ENCODE data around the gene EGFLAM. TPM values are rescaled to one million over a fixed set of nuclear protein-coding genes. Genes with fewer than 3 reads are reported as not detected.

Gene EGFLAM
- total and polyA plus RNA-seq, 2 donors (not counting 1 experiment from before 2014, with no cell fraction given) = 0.33 to 20.0 TPM

DNA sequence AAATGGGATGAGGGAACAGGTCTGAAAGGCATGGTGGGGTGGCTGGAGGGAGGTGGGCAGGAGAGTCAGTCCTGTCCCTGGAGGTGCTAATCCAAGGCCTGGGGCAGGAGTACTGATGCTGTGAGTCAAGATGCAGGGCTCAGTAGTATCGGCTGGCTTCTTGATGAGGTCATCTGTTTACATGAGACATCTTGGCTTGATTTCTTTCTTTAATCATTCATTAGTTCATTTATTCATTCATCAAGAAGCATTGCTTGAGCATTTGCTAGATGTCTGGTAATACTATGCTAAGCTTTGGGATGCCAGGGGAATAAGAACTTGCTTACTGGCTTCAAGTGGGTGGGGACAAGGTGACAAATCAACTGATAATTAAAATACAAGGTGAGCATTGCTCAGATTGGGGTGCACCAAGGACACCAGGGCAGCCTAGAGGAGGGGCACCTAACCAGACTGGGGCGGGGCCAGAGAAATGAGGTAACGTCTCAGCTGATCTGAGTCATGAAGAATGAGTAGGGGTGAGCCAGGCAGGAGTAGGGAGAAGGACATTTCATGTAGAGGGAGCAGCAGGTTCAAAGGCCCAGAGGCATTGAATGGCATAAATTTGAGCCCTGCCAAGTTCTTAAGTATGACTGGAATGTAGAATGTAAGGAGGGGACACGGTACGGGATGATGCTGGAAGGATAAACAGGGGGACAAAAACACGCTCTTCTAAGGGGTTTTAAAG is 88.8 kb downstream of the EGFLAM start:
- no peaks in the 10 kb centered on the region for H3K4me1 ChIP-seq (ENCODE audit: control insufficient read depth, extremely low read depth, insufficient read depth, low read length)
- H2AFZ ChIP-seq (ENCODE audit: low read length) = no peak overlapping the region
- no peak overlapping the region for H3K4me2 ChIP-seq (ENCODE audit: extremely low read depth, insufficient read depth, low read length)
- H3K36me3 ChIP-seq (ENCODE audit: control insufficient read depth, insufficient read depth, low read length) = no peaks in the 10 kb centered on the region
- peaks cover 5% of the 10 kb centered on the region for H3K27me3 ChIP-seq (ENCODE audit: control insufficient read depth, insufficient read depth, low read length)
- no peaks in the 10 kb centered on the region for H3K9me3 ChIP-seq (ENCODE audit: control insufficient read depth, insufficient read depth, low read depth, low read length)
- no peak overlapping the region for H3K4me3 ChIP-seq (replicated peaks in 1 of 4; ENCODE audit: control extremely low read depth in 1 of 4, insufficient read depth in 1 of 4, low read depth in 3 of 4, low read length in 4 of 4)
- no peaks in the 10 kb centered on the region for H3K79me2 ChIP-seq (ENCODE audit: control insufficient read depth, insufficient read depth, low read length)
- H3K27ac ChIP-seq (ENCODE audit: insufficient read depth, low read length) = no peak overlapping the region
- TF ChIP-seq, protein P1, sequence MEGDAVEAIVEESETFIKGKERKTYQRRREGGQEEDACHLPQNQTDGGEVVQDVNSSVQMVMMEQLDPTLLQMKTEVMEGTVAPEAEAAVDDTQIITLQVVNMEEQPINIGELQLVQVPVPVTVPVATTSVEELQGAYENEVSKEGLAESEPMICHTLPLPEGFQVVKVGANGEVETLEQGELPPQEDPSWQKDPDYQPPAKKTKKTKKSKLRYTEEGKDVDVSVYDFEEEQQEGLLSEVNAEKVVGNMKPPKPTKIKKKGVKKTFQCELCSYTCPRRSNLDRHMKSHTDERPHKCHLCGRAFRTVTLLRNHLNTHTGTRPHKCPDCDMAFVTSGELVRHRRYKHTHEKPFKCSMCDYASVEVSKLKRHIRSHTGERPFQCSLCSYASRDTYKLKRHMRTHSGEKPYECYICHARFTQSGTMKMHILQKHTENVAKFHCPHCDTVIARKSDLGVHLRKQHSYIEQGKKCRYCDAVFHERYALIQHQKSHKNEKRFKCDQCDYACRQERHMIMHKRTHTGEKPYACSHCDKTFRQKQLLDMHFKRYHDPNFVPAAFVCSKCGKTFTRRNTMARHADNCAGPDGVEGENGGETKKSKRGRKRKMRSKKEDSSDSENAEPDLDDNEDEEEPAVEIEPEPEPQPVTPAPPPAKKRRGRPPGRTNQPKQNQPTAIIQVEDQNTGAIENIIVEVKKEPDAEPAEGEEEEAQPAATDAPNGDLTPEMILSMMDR (conservative IDR thresholded peaks at IDR 0.05 in 1 of 2, IDR thresholded peaks at IDR 0.05 in 1 of 2; ENCODE audit: low read depth in 1 of 2, low read length in 2 of 2) = no peak
- no peak for TF ChIP-seq EZH2 (IDR thresholded peaks at IDR 0.05; ENCODE audit: low read length, missing control alignments)
- no peaks in the 10 kb centered on the region for H4K20me1 ChIP-seq (ENCODE audit: control insufficient read depth, extremely low read depth, insufficient read depth, low read length)
- DNase-seq (ENCODE audit: low read depth in 2 of 2) = peak in 1 of 2 donors; percentile 24
- no peak overlapping the region for H3K9ac ChIP-seq (ENCODE audit: insufficient read depth, low read length)

DNA sequence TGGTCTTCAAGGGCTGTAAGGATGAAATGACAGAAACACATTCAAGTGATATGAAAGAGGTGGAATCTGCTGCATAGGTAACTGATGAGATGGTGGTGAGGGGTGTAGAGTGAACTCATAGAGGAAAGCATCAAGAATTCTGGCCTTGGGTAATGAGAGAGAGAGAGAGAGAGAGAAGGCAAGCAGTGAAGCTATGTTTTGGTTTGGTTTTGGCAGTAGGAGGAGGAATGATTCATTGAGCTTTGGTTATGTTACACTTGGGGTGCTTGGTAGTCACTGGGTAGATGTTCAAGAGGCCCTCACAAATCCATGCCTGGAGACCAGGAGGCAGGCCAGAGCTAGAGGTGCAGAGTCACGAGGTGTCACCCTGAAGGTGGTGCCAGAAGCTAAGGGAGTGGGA is 89.5 kb downstream of the EGFLAM start:
- no peak for DNase-seq (ENCODE audit: low read depth in 2 of 2)
- TF ChIP-seq EZH2 (IDR thresholded peaks at IDR 0.05; ENCODE audit: low read length, missing control alignments) = no peak
- TF ChIP-seq, protein P1 (conservative IDR thresholded peaks at IDR 0.05 in 1 of 2, IDR thresholded peaks at IDR 0.05 in 1 of 2; ENCODE audit: low read depth in 1 of 2, low read length in 2 of 2) = no peak
- Histone ChIP-seq H3K9ac (ENCODE audit: insufficient read depth, low read length) (no peak overlapping the region), H3K27ac (ENCODE audit: insufficient read depth, low read length) (no peak overlapping the region), H3K4me2 (ENCODE audit: extremely low read depth, insufficient read depth, low read length) (no peak overlapping the region), H3K9me3 (ENCODE audit: control insufficient read depth, insufficient read depth, low read depth, low read length) (no peaks in the 10 kb centered on the region), H2AFZ (ENCODE audit: low read length) (no peak overlapping the region), H3K27me3 (ENCODE audit: control insufficient read depth, insufficient read depth, low read length) (peaks cover 5% of the 10 kb centered on the region), H3K4me3 (replicated peaks in 1 of 4; ENCODE audit: control extremely low read depth in 1 of 4, insufficient read depth in 1 of 4, low read depth in 3 of 4, low read length in 4 of 4) (no peak overlapping the region), H4K20me1 (ENCODE audit: control insufficient read depth, extremely low read depth, insufficient read depth, low read length) (no peaks in the 10 kb centered on the region), H3K4me1 (ENCODE audit: control insufficient read depth, extremely low read depth, insufficient read depth, low read length) (no peaks in the 10 kb centered on the region), H3K36me3 (ENCODE audit: control insufficient read depth, insufficient read depth, low read length) (no peaks in the 10 kb centered on the region), H3K79me2 (ENCODE audit: control insufficient read depth, insufficient read depth, low read length) (no peaks in the 10 kb centered on the region)

DNA sequence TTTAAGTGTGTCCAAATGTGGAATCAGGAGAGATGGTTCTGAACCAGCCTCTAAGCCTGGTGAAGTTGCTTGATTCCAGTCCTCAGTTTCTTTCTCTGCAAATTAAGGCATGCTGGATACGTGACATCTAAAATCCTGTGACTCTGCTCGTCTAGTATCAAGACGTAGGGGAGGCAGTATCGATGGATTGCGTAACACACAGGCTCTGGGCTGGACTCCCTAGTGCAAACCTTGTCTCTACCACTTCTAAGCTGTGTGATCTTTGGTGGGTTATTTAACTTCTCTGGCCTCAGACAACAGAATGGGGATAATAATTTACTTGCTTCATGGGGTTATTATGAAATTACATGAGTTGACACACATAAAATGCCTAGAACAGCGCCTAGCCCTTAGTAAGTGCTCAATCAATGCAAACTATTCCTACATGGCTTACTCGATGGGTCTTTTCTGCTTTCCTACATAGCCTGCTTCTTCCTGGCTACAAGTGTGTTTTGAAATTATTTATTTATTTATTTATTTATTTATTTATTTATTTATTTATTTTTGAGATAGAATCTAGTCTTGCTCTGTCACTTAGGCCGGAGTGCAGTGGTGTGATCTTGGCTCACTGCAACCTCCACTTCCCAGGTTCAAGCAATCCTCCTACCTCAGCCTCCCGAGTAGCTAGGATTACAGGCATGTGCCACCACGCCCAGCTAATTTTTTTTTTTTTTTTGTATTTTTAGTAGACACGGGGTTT is 102.1 kb downstream of the EGFLAM start:
- no peak overlapping the region for H2AFZ ChIP-seq (ENCODE audit: low read length)
- H3K4me2 ChIP-seq (ENCODE audit: extremely low read depth, insufficient read depth, low read length) = no peak overlapping the region
- H3K4me3 ChIP-seq (replicated peaks in 1 of 4; ENCODE audit: control extremely low read depth in 1 of 4, insufficient read depth in 1 of 4, low read depth in 3 of 4, low read length in 4 of 4) = no peak overlapping the region
- H3K79me2 ChIP-seq (ENCODE audit: control insufficient read depth, insufficient read depth, low read length) = no peaks in the 10 kb centered on the region
- no peaks in the 10 kb centered on the region for H3K9me3 ChIP-seq (ENCODE audit: control insufficient read depth, insufficient read depth, low read depth, low read length)
- H3K4me1 ChIP-seq (ENCODE audit: control insufficient read depth, extremely low read depth, insufficient read depth, low read length) = no peaks in the 10 kb centered on the region
- H3K36me3 ChIP-seq (ENCODE audit: control insufficient read depth, insufficient read depth, low read length) = no peaks in the 10 kb centered on the region
- no peaks in the 10 kb centered on the region for H4K20me1 ChIP-seq (ENCODE audit: control insufficient read depth, extremely low read depth, insufficient read depth, low read length)
- no peak overlapping the region for H3K27ac ChIP-seq (ENCODE audit: insufficient read depth, low read length)
- H3K9ac ChIP-seq (ENCODE audit: insufficient read depth, low read length) = no peak overlapping the region
- DNase-seq (ENCODE audit: low read depth in 2 of 2) = no peak
- H3K27me3 ChIP-seq (ENCODE audit: control insufficient read depth, insufficient read depth, low read length) = peaks cover 2% of the 10 kb centered on the region
- TF ChIP-seq, protein P1 (conservative IDR thresholded peaks at IDR 0.05 in 1 of 2, IDR thresholded peaks at IDR 0.05 in 1 of 2; ENCODE audit: low read depth in 1 of 2, low read length in 2 of 2) = no peak
- TF ChIP-seq EZH2 (IDR thresholded peaks at IDR 0.05; ENCODE audit: low read length, missing control alignments) = no peak

All from fibroblast of lung (primary cell).